HCT116 (cell line): ENCODE measurements around the gene TMEM150C. TPM values are rescaled to one million over a fixed set of nuclear protein-coding genes. Genes with fewer than 3 reads are reported as not detected.

ENCODE experiments used
- ATAC-seq: fragments of 200-7000 bp; cut with Tn5 transposase; 2 replicates; pipeline ENCODE4 v1.9.1; 2020; ENCODE audit warnings: mild to moderate bottlenecking, moderate library complexity
- BruUV-seq: library from RNA; stranded (reverse); fragments of 400-500 nt; replicated peaks from 2 replicates; lab custom pipeline; 2021; lab: Mats Ljungman, UMichigan
- CTCF ChIA-PET: fragments of 300-600 bp; sonication (Branson Sonifier 250); formaldehyde crosslinking; loops from one replicate; lab custom pipeline; 2021; ENCODE audit warnings: antibody characterized with exemption; lab: Charles Lee
- POLR2A ChIA-PET: fragments of 300-600, 350-600 bp; sonication (Branson Sonifier 250); formaldehyde crosslinking; loops from one replicate; lab custom pipeline; 2021; ENCODE audit warnings: antibody characterized with exemption; lab: Charles Lee
- RAD21 ChIA-PET, 2 experiments: fragments of 300-600 bp; sonication (Branson Sonifier 250); formaldehyde crosslinking; loops; one replicate each; lab custom pipeline; 2023; ENCODE audit warnings: low total read pairs in 2 of 2; ENCODE audit not compliant: uncharacterized antibody in 2 of 2, unreplicated experiment in 2 of 2, low non-redundant PET in 1 of 2; lab: Charles Lee
- DNase-seq: peaks from one replicate; pipeline ENCODE4 v3.0.0-alpha.2; 2010; ENCODE audit warnings: low read depth, low spot score
- H2AFZ ChIP-seq: fragments of 200-600 bp; shearing (Covaris generic), sonication (generic); 2 replicates; pipeline ENCODE4 v1.6.1; 2017; ENCODE audit warnings: low read depth, mixed run types, mixed read lengths, antibody characterized with exemption, low read length; ENCODE audit not compliant: poor library complexity, severe bottlenecking
- H3K27ac ChIP-seq: 2 replicates; pipeline ENCODE4 v1.5.1; 2012; ENCODE audit warnings: low read depth, low read length
- H3K27me3 ChIP-seq: fragments of 200-600 bp; sonication (generic); 2 replicates; pipeline ENCODE4 v1.6.1; 2016; ENCODE audit warnings: mixed run types, low read length, mixed read lengths; ENCODE audit not compliant: insufficient read depth
- H3K36me3 ChIP-seq, 2 experiments: fragments of 200-500 bp in 1 of 2; fragments of 200-600 bp in 1 of 2; sonication (Bioruptor generic) in 1 of 2; sonication (generic) in 1 of 2; 2 replicates each; pipeline versions ENCODE4 v1.5.1 to v1.6.1; 2014 to 2016; ENCODE audit warnings: low read length in 2 of 2, inconsistent platforms in 1 of 2, mixed read lengths in 1 of 2, mixed run types in 1 of 2; ENCODE audit not compliant: insufficient read depth in 2 of 2, control insufficient read depth in 1 of 2
- H3K4me1 ChIP-seq, 2 experiments: fragments of 200-600 bp in 1 of 2; sonication (generic) in 1 of 2; 2 replicates each; pipeline versions ENCODE4 v1.5.1 to v1.6.1; 2012 to 2017; ENCODE audit warnings: low read length in 2 of 2, inconsistent platforms in 1 of 2, mild to moderate bottlenecking in 1 of 2, mixed read lengths in 1 of 2, mixed run types in 1 of 2, moderate library complexity in 1 of 2; ENCODE audit not compliant: insufficient read depth in 2 of 2, control insufficient read depth in 1 of 2
- H3K4me2 ChIP-seq: fragments of 200-600 bp; sonication (generic); 2 replicates; pipeline ENCODE4 v1.6.1; 2017; ENCODE audit warnings: mixed run types, low read length, mixed read lengths
- H3K4me3 ChIP-seq, 2 experiments: fragments of 200-600 bp in 1 of 2; sonication (generic) in 1 of 2; replicated peaks in 1 of 2; 2 replicates each; pipeline ENCODE4 v1.5.1; 2011 to 2016; ENCODE audit warnings: low read length in 2 of 2, control low read depth in 1 of 2, low read depth in 1 of 2, mild to moderate bottlenecking in 1 of 2, mixed read lengths in 1 of 2, mixed run types in 1 of 2
- H3K79me2 ChIP-seq: fragments of 200-600 bp; sonication (generic); 2 replicates; pipeline ENCODE4 v1.6.1; 2017; ENCODE audit warnings: mild to moderate bottlenecking, mixed run types, low read length, moderate library complexity, mixed read lengths; ENCODE audit not compliant: insufficient read depth
- H3K9ac ChIP-seq: fragments of 200-600 bp; sonication (generic); 2 replicates; pipeline ENCODE4 v1.6.1; 2016; ENCODE audit warnings: low read length, mixed read lengths
- H3K9me2 ChIP-seq: fragments of 200-600 bp; sonication (generic), shearing (Covaris generic); 2 replicates; pipeline ENCODE4 v1.6.1; 2017; ENCODE audit warnings: mixed run types, mild to moderate bottlenecking, moderate library complexity; ENCODE audit not compliant: insufficient read depth
- H3K9me3 ChIP-seq, 2 experiments: fragments of 200-500 bp in 1 of 2; fragments of 200-600 bp in 1 of 2; sonication (Bioruptor generic) in 1 of 2; sonication (generic) in 1 of 2; 2 replicates each; pipeline ENCODE4 v1.6.1; 2014 to 2017; ENCODE audit warnings: low read length in 2 of 2, mixed read lengths in 2 of 2, inconsistent platforms in 1 of 2, low read depth in 1 of 2, mild to moderate bottlenecking in 1 of 2, mixed run types in 1 of 2, moderate library complexity in 1 of 2; ENCODE audit not compliant: control insufficient read depth in 1 of 2, insufficient read depth in 1 of 2
- H4K20me1 ChIP-seq: fragments of 200-600 bp; sonication (generic), shearing (Covaris generic); 2 replicates; pipeline ENCODE4 v1.6.1; 2017; ENCODE audit warnings: mixed run types, mild to moderate bottlenecking, moderate library complexity; ENCODE audit not compliant: insufficient read depth
- ATF3 ChIP-seq: IDR thresholded peaks from 2 replicates; pipeline ENCODE4 v1.6.1; 2012
- CBX3 ChIP-seq: IDR thresholded peaks from 2 replicates; pipeline ENCODE4 v1.6.1; 2012; ENCODE audit warnings: low read depth
- EGR1 ChIP-seq: IDR thresholded peaks from 2 replicates; pipeline ENCODE4 v1.6.1; 2012; ENCODE audit warnings: low read depth
- ELF1 ChIP-seq: IDR thresholded peaks from 2 replicates; pipeline ENCODE4 v1.6.1; 2012; ENCODE audit warnings: low read depth, borderline replicate concordance
- EZH2 ChIP-seq: fragments of 200-600 bp; sonication (generic); IDR thresholded peaks from 2 replicates; pipeline ENCODE4 v1.6.1; 2017; ENCODE audit warnings: antibody characterized with exemption, mixed run types
- POLR2A ChIP-seq: IDR thresholded peaks from 2 replicates; pipeline ENCODE4 v1.7.0; 2011; ENCODE audit warnings: borderline replicate concordance; ENCODE audit not compliant: insufficient read depth, insufficient read length; ENCODE audit errors: extremely low read depth
- POLR2AphosphoS5 ChIP-seq: IDR thresholded peaks from 2 replicates; pipeline ENCODE4 v1.6.1; 2011; ENCODE audit warnings: mild to moderate bottlenecking, low read depth, low read length, moderate library complexity
- REST ChIP-seq: IDR thresholded peaks from 2 replicates; pipeline ENCODE4 v1.6.1; 2012; ENCODE audit warnings: low read depth
- SIN3A ChIP-seq: IDR thresholded peaks from 2 replicates; pipeline ENCODE4 v1.6.1; 2012; ENCODE audit warnings: low read depth
- SP1 ChIP-seq: IDR thresholded peaks from 2 replicates; pipeline ENCODE4 v1.6.1; 2012; ENCODE audit warnings: low read depth
- ZFX ChIP-seq: fragments of 450-650 bp; IDR thresholded peaks from 2 replicates; pipeline ENCODE4 v1.6.1; 2017
- intact Hi-C: fragments of 100-400 bp; cut with micrococcal nuclease; formaldehyde crosslinking; loops from 2 replicates; pipeline ENCODE4 v1.10.0; 2022
- total RNA-seq: library from RNA; stranded (reverse); gene quantifications from one replicate; pipeline ENCODE4 v1.2.1, GENCODE V29; 2021; ENCODE audit not compliant: unreplicated experiment

TMEM150C gene
- total RNA-seq, 1 experiment from 2014 or later, result 1.2 TPM

GRCh38 chr4:82457266-82457665, 104.5 kb downstream of the TMEM150C start:
- intact Hi-C loops, result no loop called here
- H3K36me3 ChIP-seq, result peaks cover 39 to 40% of the 10 kb centered on the region in 2 experiments; a peak in 3 of 4 replicates
- no peaks in the 10 kb centered on the region for H3K9me2 ChIP-seq
- H3K79me2 ChIP-seq, result peaks cover 25% of the 10 kb centered on the region
- H3K27me3 ChIP-seq, result no peaks in the 10 kb centered on the region
- H3K4me2 ChIP-seq, result no peak overlapping the region
- POLR2A ChIA-PET, result no interaction called here
- no peak overlapping the region for H2AFZ ChIP-seq
- no peaks in the 10 kb centered on the region for H3K4me1 ChIP-seq
- H4K20me1 ChIP-seq, result no peaks in the 10 kb centered on the region; the same call in 1 of the 2 replicates
- CTCF ChIA-PET, result no interaction called here
- no peaks in the 10 kb centered on the region for H3K9me3 ChIP-seq
- no peak overlapping the region for H3K4me3 ChIP-seq
- no peak for TF ChIP-seq ZFX
- TF ChIP-seq ATF3, result no peak
- TF ChIP-seq EZH2, result no peak
- no peak for TF ChIP-seq CBX3
- no peak for TF ChIP-seq SIN3A
- no peak for TF ChIP-seq POLR2A
- no peak for TF ChIP-seq POLR2AphosphoS5
- no peak for TF ChIP-seq EGR1
- TF ChIP-seq SP1, result no peak
- TF ChIP-seq ELF1, result no peak
- TF ChIP-seq REST, result no peak
- TF ChIP-seq, all 23 proteins: peak for 0
- no peak for DNase-seq
- ATAC-seq, result no peak
- H3K9ac ChIP-seq, result no peak overlapping the region
- RAD21 ChIA-PET, result no interaction called here
- H3K27ac ChIP-seq, result no peak overlapping the region
- BruUV-seq, result no TSS peak
